Fibroblast of the aortic adventitia (primary cell): ENCODE measurements around the gene SERPINA1. TPM values are rescaled to one million over a fixed set of nuclear protein-coding genes. Genes with fewer than 3 reads are reported as not detected.
"Not testable (repeated sequence)": the region's sequence is repeated elsewhere in the genome, so short reads cannot be mapped to it uniquely, and the experiment has no call there.

Experiments used
- DNase-seq: peaks from one replicate; pipeline ENCODE4 v3.0.0-alpha.2; 2010; ENCODE audit warnings: low read depth
- H3K4me3 ChIP-seq: 2 replicates; pipeline ENCODE4 v1.5.1; 2011; ENCODE audit warnings: low read depth, mild to moderate bottlenecking, control low read depth, low read length, moderate library complexity
- total RNA-seq: library from RNA; depleted of rRNA; stranded (reverse); fragments of >200 nt; gene quantifications from 2 replicates; pipeline ENCODE4 v1.2.3, GENCODE V29; 2012; ENCODE audit warnings: low replicate concordance
- TF ChIP-seq, protein P1 (sequence below): IDR thresholded peaks from 2 replicates; pipeline ENCODE4 v1.5.1; 2011; ENCODE audit warnings: mild to moderate bottlenecking, low read length, control low read depth, inconsistent platforms; ENCODE audit not compliant: insufficient read depth

SERPINA1 gene
- total RNA-seq, 1 donor, result not detected

DNA sequence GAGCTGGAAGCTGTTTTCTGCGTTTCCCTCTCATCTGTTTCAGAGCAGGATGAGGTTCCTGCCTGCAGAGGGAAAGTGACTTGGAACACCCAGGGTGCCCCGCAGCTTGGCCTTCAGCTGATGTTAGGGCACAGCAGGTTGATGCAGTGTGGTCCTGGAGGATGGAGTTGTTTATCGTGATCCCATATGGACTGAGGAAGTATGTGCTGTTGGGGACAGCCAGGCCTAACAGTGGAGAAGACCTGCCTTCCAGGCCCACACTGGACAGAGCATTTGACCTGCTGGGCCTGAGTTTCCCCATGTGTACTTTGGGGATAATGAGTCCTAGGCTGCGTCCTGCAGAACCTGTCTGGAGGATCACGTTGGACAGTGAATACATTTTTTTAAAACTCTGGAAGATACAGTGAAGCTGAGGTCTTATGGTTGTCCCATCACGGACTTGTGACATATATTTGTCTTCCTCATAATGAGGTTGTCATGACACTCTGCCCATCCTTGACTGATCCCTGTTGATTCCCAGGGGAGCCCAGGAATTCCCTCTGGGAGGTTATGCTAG is 12.8 kb downstream of the SERPINA1 start:
- TF ChIP-seq, protein P1, sequence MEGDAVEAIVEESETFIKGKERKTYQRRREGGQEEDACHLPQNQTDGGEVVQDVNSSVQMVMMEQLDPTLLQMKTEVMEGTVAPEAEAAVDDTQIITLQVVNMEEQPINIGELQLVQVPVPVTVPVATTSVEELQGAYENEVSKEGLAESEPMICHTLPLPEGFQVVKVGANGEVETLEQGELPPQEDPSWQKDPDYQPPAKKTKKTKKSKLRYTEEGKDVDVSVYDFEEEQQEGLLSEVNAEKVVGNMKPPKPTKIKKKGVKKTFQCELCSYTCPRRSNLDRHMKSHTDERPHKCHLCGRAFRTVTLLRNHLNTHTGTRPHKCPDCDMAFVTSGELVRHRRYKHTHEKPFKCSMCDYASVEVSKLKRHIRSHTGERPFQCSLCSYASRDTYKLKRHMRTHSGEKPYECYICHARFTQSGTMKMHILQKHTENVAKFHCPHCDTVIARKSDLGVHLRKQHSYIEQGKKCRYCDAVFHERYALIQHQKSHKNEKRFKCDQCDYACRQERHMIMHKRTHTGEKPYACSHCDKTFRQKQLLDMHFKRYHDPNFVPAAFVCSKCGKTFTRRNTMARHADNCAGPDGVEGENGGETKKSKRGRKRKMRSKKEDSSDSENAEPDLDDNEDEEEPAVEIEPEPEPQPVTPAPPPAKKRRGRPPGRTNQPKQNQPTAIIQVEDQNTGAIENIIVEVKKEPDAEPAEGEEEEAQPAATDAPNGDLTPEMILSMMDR, result no peak
- H3K4me3 ChIP-seq, result no peak overlapping the region
- DNase-seq, result no peak

DNA sequence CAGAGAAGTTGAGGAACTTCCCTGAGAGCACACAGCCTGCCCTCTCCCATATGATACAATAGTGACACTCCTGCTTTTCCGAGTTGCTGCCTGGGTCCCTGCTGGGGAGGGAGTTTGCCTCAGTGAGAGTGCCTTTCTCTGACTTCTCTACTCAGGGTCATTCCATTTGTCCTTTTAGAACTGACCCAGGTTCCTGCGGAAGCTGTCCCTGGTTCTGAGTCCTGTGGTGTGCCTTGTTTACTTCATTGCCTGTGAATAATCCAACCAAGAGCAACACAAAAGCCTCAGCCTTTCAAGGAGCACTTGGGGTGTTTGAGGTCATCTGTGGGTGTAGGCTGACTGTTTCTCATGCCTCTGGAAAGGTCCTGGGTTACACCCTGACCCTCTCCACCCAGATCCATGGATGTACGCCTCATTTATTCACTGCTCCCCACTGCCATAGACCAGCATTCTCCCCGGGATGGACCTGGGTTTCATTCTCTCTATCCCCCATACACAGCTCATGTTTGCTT is 13.6 kb downstream of the SERPINA1 start:
- no peak overlapping the region for H3K4me3 ChIP-seq
- DNase-seq, result no peak
- TF ChIP-seq, protein P1, result no peak

DNA sequence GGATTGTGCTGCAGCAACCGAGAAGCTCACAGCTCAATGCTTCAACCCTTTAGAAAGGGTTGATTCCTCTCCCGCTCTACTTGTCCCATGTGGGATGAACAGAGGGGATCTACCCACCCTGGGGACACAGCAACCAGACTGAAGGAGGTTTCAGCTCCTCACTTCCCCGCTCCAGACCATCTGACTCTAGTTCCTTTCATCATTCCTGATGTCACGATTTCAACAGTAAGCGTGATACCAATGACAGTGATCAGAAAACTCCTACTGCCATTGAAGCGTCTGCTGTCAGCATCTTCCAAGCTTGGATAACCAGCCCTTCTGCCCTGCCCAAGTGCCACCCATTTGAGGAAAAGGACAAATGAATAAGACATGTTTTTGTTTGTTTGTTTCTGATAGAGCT is 14.3 kb downstream of the SERPINA1 start:
- no peak for DNase-seq
- H3K4me3 ChIP-seq, result no peak overlapping the region
- TF ChIP-seq, protein P1, result no peak

DNA sequence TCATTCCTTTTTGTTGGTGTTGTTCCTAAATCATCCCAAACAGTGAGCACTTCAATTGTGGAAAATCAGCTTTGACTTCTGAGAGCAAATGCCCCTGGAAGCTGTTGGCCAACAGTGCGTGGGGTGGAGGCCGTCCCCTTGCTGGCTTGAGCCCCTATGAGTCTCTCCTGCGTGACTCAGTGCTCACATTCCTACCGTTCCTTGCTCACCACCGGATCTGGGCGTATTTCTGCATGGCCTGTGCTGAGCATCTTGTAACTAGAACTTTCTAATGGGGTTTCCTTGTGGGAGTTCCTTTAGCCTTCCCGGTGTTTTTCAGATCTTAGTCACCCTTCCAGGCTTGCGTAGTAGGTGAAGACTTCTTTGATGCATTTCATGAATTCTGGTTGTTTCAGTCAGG is 14.7 kb downstream of the SERPINA1 start:
- TF ChIP-seq, protein P1, result no peak
- no peak overlapping the region for H3K4me3 ChIP-seq
- peak; percentile 98 for DNase-seq

DNA sequence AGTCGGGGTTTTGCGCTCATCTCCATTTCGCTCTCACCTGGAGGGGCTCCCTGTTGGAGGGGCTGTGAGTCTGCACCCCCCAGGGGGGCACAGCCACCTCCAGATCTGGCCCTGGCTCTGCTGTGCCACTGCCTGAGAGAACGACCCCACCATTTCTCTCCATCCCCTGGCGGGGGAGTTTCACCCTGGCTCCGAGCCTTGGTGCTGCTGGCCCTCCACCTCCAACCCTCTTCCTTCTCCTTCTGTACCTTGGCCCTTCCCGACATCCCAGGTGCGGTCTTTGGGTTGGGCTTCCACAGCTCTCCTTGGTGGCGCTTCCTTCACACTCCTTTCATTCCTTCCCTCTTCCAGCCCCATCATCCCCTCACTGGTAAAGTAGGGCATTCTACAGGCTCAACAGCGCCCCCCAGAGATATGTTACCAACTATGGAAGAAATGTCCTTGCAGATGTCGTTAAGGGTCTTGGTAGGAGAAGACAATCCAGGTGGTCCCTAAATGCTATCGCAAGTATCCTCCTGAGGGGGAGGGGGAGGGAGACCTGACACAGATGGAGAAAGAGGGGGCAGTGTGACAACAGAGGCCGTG is 16.3 kb downstream of the SERPINA1 start:
- no peak overlapping the region for H3K4me3 ChIP-seq
- TF ChIP-seq, protein P1, result no peak
- no peak for DNase-seq

DNA sequence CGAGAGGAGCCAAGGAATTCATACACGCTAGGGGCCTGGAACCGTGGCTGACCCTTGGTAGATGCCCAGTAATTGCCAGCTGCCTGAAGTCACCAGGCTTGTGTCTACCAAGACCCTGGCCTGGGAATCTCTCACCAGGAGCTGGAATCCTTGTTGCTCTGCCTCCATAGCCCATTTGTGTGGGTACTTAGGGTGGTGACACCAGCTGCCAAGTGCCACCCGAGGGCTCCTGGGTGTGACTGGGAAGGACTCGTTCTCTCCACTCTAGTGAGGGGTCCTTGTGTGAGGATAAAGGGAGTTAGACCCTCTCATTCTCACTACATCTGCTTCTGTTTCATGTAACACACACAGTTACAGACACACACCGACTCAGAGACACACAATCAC is 17.9 kb downstream of the SERPINA1 start:
- TF ChIP-seq, protein P1, result no peak
- no peak overlapping the region for H3K4me3 ChIP-seq
- no peak for DNase-seq

DNA sequence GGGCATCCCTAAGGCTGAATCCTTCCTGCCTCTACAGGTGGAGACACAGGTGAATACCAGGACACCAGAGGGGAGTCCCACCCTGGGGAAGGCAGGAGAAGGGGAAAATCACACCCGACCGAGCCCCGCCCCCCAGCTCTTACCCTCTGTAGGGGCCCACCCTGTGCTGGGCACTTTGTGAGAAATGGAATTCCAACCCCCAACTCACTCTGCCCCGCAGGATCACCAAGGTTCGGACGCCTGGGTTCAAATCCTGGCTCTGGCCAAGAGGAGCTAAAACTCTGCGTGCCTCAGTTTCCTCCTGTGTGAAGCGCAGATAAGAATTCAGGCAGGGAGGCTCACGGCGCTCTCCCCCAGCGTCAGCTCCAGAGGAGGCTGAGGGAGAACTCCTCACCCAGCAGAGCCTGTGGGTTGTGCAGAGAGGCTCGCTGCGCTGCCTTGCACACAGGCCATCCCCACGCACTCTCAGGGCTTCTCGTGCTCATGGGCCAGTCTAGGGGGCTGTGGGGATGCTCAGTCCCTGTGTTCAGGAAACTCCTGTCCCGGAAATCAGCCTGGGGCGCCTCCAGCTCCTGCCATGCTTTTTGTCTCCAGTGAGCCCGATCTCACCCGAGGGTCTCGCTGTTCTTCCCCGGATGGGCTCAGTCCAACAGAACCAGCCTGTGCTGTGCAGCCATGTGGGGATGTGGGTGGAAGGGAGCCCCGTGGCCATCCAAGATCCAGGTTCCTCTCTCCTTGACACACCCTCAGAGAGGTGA is 18.5 kb downstream of the SERPINA1 start:
- H3K4me3 ChIP-seq, DNase-seq: not testable (repeated sequence)
